Suprapubic skin (tissue), 4 donors: Measurements from ENCODE around the gene MGAM2.

ENCODE experiments used
- CTCF ChIP-seq, 2 donors: fragments of 200-600 bp in 1 of 2; fragments of 450-650 bp in 1 of 2; sonication (generic) in 1 of 2; IDR thresholded peaks; one replicate each; pipeline ENCODE4 v1.5.1; 2016 to 2019; ENCODE audit warnings: antibody characterized with exemption in 2 of 2, mild to moderate bottlenecking in 1 of 2, moderate library complexity in 1 of 2
- EP300 ChIP-seq: sonication (generic); formaldehyde crosslinking; IDR thresholded peaks from one replicate; pipeline ENCODE4 v1.6.1; 2017; ENCODE audit warnings: antibody characterized with exemption
- POLR2AphosphoS5 ChIP-seq, 3 donors: sonication (generic); formaldehyde crosslinking; IDR thresholded peaks; one replicate each; pipeline ENCODE4 v1.6.1; 2017; ENCODE audit warnings: antibody characterized with exemption in 3 of 3

- no peak for TF ChIP-seq CTCF (IDR thresholded peaks at IDR 0.05)
- no peak for TF ChIP-seq EP300
- no peak for TF ChIP-seq POLR2AphosphoS5 (IDR thresholded peaks at IDR 0.05)
Observed at GRCh38 chr7:142104550-142105527, 6.7 kb upstream of the MGAM2 start.
